ENCODE data around the gene XRN2. TPM values are rescaled to one million over a fixed set of nuclear protein-coding genes. Genes with fewer than 3 reads are reported as not detected.

XRN2 gene
- total RNA-seq, 4 donors from 2014 or later, result 41.3 to 51.0 (median 46.4) TPM

DNA sequence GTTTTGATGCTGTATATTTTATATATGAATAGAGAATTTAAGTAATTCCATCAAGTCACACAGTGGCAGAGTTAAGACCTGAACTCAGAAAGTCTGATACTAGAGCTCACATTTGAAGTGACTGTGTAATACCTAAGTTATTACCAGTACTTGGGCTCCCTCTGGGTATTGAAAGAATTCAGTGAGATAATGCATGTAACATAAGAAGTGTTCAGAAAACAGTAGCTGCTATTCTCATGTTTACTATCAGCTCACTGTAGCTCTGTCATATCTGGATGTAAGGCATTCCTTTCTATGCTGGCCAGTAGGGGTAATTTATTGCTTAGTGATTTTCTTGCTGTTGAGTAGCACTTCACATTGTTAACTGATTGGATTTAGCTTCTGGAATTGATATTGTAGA, 49.6 kb downstream of the XRN2 start:
- Histone ChIP-seq H3K36me3 (peaks cover 57% of the 10 kb centered on the region), H3K27ac (no peak overlapping the region), H3K4me3 (no peak overlapping the region), H3K27me3 (no peaks in the 10 kb centered on the region), H3K9me3 (no peaks in the 10 kb centered on the region), H3K4me1 (no peaks in the 10 kb centered on the region)
- no peak for TF ChIP-seq POLR2A (IDR thresholded peaks at IDR 0.05)
- TF ChIP-seq, protein P1, sequence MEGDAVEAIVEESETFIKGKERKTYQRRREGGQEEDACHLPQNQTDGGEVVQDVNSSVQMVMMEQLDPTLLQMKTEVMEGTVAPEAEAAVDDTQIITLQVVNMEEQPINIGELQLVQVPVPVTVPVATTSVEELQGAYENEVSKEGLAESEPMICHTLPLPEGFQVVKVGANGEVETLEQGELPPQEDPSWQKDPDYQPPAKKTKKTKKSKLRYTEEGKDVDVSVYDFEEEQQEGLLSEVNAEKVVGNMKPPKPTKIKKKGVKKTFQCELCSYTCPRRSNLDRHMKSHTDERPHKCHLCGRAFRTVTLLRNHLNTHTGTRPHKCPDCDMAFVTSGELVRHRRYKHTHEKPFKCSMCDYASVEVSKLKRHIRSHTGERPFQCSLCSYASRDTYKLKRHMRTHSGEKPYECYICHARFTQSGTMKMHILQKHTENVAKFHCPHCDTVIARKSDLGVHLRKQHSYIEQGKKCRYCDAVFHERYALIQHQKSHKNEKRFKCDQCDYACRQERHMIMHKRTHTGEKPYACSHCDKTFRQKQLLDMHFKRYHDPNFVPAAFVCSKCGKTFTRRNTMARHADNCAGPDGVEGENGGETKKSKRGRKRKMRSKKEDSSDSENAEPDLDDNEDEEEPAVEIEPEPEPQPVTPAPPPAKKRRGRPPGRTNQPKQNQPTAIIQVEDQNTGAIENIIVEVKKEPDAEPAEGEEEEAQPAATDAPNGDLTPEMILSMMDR (IDR thresholded peaks at IDR 0.05), result no peak
- no peak for TF ChIP-seq POLR2AphosphoS5 (IDR thresholded peaks at IDR 0.05)
- TF ChIP-seq EP300 (IDR thresholded peaks at IDR 0.05), result no peak
- DNase-seq (ENCODE audit: low spot score in 2 of 2), result no peak

DNA sequence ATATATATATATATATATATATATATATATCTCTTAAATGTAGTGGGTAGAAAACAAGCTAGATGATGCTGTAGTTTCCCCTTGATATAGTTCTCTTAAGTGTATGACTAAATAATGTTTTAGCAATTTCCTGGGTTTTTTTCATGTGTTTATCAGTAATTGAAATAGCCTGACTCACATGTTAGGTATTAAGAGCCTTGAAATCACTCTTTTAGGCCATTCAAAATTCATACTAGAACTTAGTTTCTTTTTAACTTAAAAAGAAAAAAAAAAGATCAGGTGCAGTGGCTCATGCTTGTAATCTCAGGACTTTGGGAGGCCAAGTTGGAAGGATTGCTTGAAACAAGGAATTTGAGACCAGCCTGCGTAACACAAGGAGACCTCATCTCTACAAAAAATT, 50.1 kb downstream of the XRN2 start:
- H3K27me3 ChIP-seq, result no peaks in the 10 kb centered on the region
- no peaks in the 10 kb centered on the region for H3K4me1 ChIP-seq
- TF ChIP-seq POLR2A (IDR thresholded peaks at IDR 0.05), result no peak
- TF ChIP-seq, protein P1 (IDR thresholded peaks at IDR 0.05), result no peak
- TF ChIP-seq EP300 (IDR thresholded peaks at IDR 0.05), result no peak
- no peak for TF ChIP-seq POLR2AphosphoS5 (IDR thresholded peaks at IDR 0.05)
- H3K4me3 ChIP-seq, result no peak overlapping the region
- H3K9me3 ChIP-seq, result no peaks in the 10 kb centered on the region
- WGBS, result 100% methylated on average over 1 of the region's 1 CpG
- peaks cover 56% of the 10 kb centered on the region for H3K36me3 ChIP-seq
- no peak for DNase-seq (ENCODE audit: low spot score in 2 of 2)
- no peak overlapping the region for H3K27ac ChIP-seq

DNA sequence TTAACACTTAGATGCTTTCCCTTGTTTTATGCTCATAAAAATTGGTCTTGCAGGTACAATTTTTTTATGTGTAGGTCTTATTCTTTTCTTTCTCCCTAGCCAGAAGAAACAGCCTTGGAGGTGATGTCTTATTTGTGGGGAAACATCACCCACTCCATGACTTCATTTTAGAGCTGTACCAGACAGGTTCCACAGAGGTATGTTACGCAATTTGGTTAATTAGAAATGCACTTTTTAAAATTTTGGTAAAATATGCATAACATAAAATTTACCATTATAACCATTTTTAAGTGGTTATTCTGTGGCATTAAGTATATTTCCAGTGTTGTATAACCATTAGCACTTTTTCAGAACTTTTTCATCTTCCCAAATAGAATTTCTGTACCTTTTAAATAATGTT, 52.9 kb downstream of the XRN2 start:
- WGBS, result 98% methylated on average over 1 of the region's 1 CpG
- Histone ChIP-seq H3K36me3 (peaks cover 54% of the 10 kb centered on the region), H3K27me3 (no peaks in the 10 kb centered on the region)

DNA sequence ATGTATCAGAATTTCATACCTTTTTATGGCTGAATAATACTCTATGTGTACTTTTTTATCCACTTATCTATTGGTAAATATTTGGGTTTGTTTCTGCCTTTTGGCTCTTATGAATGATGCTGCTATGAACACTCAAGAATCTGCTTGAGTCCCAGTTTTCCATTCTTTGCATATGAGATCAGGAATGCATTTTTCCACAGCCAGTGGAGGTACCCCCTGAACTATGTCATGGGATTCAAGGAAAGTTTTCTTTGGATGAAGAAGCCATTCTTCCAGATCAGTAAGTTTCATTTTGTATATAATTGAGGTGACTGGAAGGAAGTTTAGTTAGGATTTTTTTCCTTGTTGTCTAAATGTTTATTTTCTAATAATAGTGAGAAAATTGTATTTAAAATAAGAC, 53.3 kb downstream of the XRN2 start:
- Histone ChIP-seq H3K36me3 (peaks cover 56% of the 10 kb centered on the region), H3K4me1 (no peaks in the 10 kb centered on the region), H3K4me3 (no peak overlapping the region), H3K9me3 (no peaks in the 10 kb centered on the region), H3K27ac (no peak overlapping the region), H3K27me3 (no peaks in the 10 kb centered on the region)
- DNase-seq (ENCODE audit: low spot score in 2 of 2), result no peak
- no peak for TF ChIP-seq EP300 (IDR thresholded peaks at IDR 0.05)
- TF ChIP-seq POLR2A (IDR thresholded peaks at IDR 0.05), result no peak
- TF ChIP-seq, protein P1 (IDR thresholded peaks at IDR 0.05), result no peak
- no peak for TF ChIP-seq POLR2AphosphoS5 (IDR thresholded peaks at IDR 0.05)

More for the DNA sequence above, 52.9 kb downstream of the XRN2 start:
- no peak for TF ChIP-seq POLR2AphosphoS5 (IDR thresholded peaks at IDR 0.05)
- no peak for TF ChIP-seq POLR2A (IDR thresholded peaks at IDR 0.05)
- TF ChIP-seq EP300 (IDR thresholded peaks at IDR 0.05), result no peak
- TF ChIP-seq, protein P1 (IDR thresholded peaks at IDR 0.05), result no peak
- Histone ChIP-seq H3K4me1 (no peaks in the 10 kb centered on the region), H3K9me3 (no peaks in the 10 kb centered on the region), H3K27ac (no peak overlapping the region), H3K4me3 (no peak overlapping the region)
- DNase-seq (ENCODE audit: low spot score in 2 of 2), result no peak

DNA sequence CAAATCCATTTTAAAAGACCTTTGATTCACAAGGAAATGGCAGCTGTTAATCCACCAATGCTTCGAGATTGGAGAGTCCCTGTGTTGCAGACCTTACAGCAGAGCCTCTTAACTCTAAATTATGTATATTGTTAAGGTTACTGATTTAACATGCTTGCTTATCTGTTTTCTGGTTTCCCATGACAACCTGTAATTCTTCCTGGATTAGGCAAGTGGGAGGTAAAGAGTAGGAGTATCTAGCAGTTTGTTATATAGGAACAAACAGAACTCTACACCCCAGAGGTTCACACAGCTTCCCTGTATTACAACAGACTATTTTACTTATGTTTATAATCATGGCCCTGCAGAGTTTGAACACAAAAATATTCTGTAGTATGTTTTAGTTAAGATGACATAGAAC, 54.7 kb downstream of the XRN2 start:
- Histone ChIP-seq H3K4me3 (no peak overlapping the region), H3K27me3 (no peaks in the 10 kb centered on the region), H3K36me3 (peaks cover 62% of the 10 kb centered on the region), H3K4me1 (no peaks in the 10 kb centered on the region), H3K9me3 (no peaks in the 10 kb centered on the region), H3K27ac (no peak overlapping the region)
- DNase-seq (ENCODE audit: low spot score in 2 of 2), result no peak
- 36% methylated on average over 1 of the region's 1 CpG for whole genome bisulfite sequencing
- TF ChIP-seq POLR2AphosphoS5 (IDR thresholded peaks at IDR 0.05) (no peak), POLR2A (IDR thresholded peaks at IDR 0.05) (no peak), EP300 (IDR thresholded peaks at IDR 0.05) (no peak)
- TF ChIP-seq, protein P1 (IDR thresholded peaks at IDR 0.05), result no peak
